ENCODE measurements around the gene BOC. TPM values are rescaled to one million over a fixed set of nuclear protein-coding genes. Genes with fewer than 3 reads are reported as not detected.
A peak's percentile ranks its signal among the peaks of the same experiment; 100 is the strongest.

The BOC gene
- total and polyA plus RNA-seq, 8 donors = 5.2 to 51.3 (median 23.7) TPM

GRCh38 chr3:113242096-113242581, 30.8 kb downstream of the BOC start:
- H3K36me3 ChIP-seq = no peaks in the 10 kb centered on the region
- TF ChIP-seq POLR2A (IDR thresholded peaks at IDR 0.05) (no peak), POLR2AphosphoS5 (IDR thresholded peaks at IDR 0.05) (no peak), EP300 (IDR thresholded peaks at IDR 0.05) (no peak), CTCF (IDR thresholded peaks at IDR 0.05) (no peak)
- H3K4me3 ChIP-seq = no peak overlapping the region
- no peaks in the 10 kb centered on the region for H3K27me3 ChIP-seq
- peak overlapping the region in 4 of 5 donors; percentile 38 to 74 (median 56) for H3K27ac ChIP-seq
- no peaks in the 10 kb centered on the region for H3K9me3 ChIP-seq
- intact Hi-C loops (cut with DNase I; ENCODE audit: low total_unique reads) = no loop called here
- DNase-seq = no peak
- H3K4me1 ChIP-seq = peaks cover 6 to 58% (median 24%) of the 10 kb centered on the region in 4 donors
- 45 to 55% (median 54%) methylated on average over 7 of the region's 7 CpGs for WGBS, 5 donors

- no peaks in the 10 kb centered on the region for H3K27me3 ChIP-seq
- H3K4me1 ChIP-seq = peaks cover 6 to 66% (median 28%) of the 10 kb centered on the region in 4 donors
- H3K9me3 ChIP-seq = no peaks in the 10 kb centered on the region
- no peak for DNase-seq
- H3K27ac ChIP-seq = peak overlapping the region in 3 of 5 donors; percentile 53 to 74 (median 60)
- WGBS, 5 donors = 65 to 74% (median 66%) methylated on average over 2 of the region's 2 CpGs
- no peak overlapping the region for H3K4me3 ChIP-seq
- TF ChIP-seq CTCF (IDR thresholded peaks at IDR 0.05) (no peak), POLR2AphosphoS5 (IDR thresholded peaks at IDR 0.05) (no peak), EP300 (IDR thresholded peaks at IDR 0.05) (no peak), POLR2A (IDR thresholded peaks at IDR 0.05) (no peak)
- intact Hi-C loops (cut with DNase I; ENCODE audit: low total_unique reads) = no loop called here
- no peaks in the 10 kb centered on the region for H3K36me3 ChIP-seq
Observed at GRCh38 chr3:113243071-113243470, 31.7 kb downstream of the BOC start.

- H3K36me3 ChIP-seq = no peaks in the 10 kb centered on the region
- peak overlapping the region in 3 of 5 donors; percentile 5 to 74 (median 34) for H3K27ac ChIP-seq
Observed at GRCh38 chr3:113243846-113244245, 32.5 kb downstream of the BOC start.

GRCh38 chr3:113245761-113246161, 34.4 kb downstream of the BOC start:
- H3K27me3 ChIP-seq = no peaks in the 10 kb centered on the region
- 51 to 77% (median 63%) methylated on average over 5 of the region's 5 CpGs for WGBS, 5 donors

More at GRCh38 chr3:113243846-113244245, 32.5 kb downstream of the BOC start:
- Histone ChIP-seq H3K4me3 (no peak overlapping the region), H3K27me3 (no peaks in the 10 kb centered on the region), H3K4me1 (peaks cover 6 to 73% (median 32%) of the 10 kb centered on the region in 4 donors), H3K9me3 (no peaks in the 10 kb centered on the region)
- intact Hi-C loops (cut with DNase I; ENCODE audit: low total_unique reads) = no loop called here
- no peak for DNase-seq
- WGBS, 5 donors = 86 to 95% (median 88%) methylated on average over 3 of the region's 3 CpGs
- no peak for TF ChIP-seq POLR2A (IDR thresholded peaks at IDR 0.05)
- TF ChIP-seq EP300 (IDR thresholded peaks at IDR 0.05) = no peak
- TF ChIP-seq CTCF (IDR thresholded peaks at IDR 0.05) = no peak
- TF ChIP-seq POLR2AphosphoS5 (IDR thresholded peaks at IDR 0.05) = no peak

More at GRCh38 chr3:113245761-113246161, 34.4 kb downstream of the BOC start:
- Histone ChIP-seq H3K27ac (peak overlapping the region in 3 of 5 donors; percentile 70 to 86 (median 77)), H3K9me3 (no peaks in the 10 kb centered on the region), H3K36me3 (peaks cover 0 to 18% (median 11%) of the 10 kb centered on the region in 4 donors), H3K4me3 (no peak overlapping the region), H3K4me1 (peaks cover 6 to 63% (median 32%) of the 10 kb centered on the region in 4 donors)
- intact Hi-C loops (cut with DNase I; ENCODE audit: low total_unique reads) = no loop called here
- TF ChIP-seq POLR2AphosphoS5 (IDR thresholded peaks at IDR 0.05) (no peak), EP300 (IDR thresholded peaks at IDR 0.05) (no peak), POLR2A (IDR thresholded peaks at IDR 0.05) (no peak), CTCF (IDR thresholded peaks at IDR 0.05) (no peak)
- peak in 1 of 2 donors; percentile 29 for DNase-seq
